Measurements from ENCODE around the gene ZMYM3.

DNA sequence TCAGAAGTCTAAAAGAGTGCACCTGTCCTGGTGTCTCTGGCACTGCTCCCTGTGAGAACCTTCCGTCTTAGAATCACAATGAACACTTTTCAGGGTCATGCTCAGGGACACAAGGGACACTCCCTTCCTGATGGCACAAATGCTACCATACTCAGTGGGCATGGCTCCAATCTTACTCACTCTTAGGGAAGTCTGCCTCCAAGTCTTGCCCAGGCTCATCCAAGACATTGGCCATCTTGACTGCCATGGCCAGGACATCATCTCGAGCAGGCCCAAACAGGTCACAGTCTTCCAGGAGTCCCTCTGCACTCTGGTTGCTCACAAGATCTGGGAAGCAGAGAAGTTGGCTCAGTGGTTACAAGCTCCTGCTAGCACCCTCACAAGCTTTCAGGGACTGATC lies 8.8 kb downstream of the ZMYM3 start:
- TF ChIP-seq EZH2 (IDR thresholded peaks at IDR 0.05; ENCODE audit: borderline replicate concordance, insufficient read depth, low read depth, low read length, poor library complexity, severe bottlenecking): no peak
- TF ChIP-seq, protein P1, sequence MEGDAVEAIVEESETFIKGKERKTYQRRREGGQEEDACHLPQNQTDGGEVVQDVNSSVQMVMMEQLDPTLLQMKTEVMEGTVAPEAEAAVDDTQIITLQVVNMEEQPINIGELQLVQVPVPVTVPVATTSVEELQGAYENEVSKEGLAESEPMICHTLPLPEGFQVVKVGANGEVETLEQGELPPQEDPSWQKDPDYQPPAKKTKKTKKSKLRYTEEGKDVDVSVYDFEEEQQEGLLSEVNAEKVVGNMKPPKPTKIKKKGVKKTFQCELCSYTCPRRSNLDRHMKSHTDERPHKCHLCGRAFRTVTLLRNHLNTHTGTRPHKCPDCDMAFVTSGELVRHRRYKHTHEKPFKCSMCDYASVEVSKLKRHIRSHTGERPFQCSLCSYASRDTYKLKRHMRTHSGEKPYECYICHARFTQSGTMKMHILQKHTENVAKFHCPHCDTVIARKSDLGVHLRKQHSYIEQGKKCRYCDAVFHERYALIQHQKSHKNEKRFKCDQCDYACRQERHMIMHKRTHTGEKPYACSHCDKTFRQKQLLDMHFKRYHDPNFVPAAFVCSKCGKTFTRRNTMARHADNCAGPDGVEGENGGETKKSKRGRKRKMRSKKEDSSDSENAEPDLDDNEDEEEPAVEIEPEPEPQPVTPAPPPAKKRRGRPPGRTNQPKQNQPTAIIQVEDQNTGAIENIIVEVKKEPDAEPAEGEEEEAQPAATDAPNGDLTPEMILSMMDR (IDR thresholded peaks at IDR 0.05): no peak
